Measurements from ENCODE around the gene ESPN.

The ESPN gene

DNA sequence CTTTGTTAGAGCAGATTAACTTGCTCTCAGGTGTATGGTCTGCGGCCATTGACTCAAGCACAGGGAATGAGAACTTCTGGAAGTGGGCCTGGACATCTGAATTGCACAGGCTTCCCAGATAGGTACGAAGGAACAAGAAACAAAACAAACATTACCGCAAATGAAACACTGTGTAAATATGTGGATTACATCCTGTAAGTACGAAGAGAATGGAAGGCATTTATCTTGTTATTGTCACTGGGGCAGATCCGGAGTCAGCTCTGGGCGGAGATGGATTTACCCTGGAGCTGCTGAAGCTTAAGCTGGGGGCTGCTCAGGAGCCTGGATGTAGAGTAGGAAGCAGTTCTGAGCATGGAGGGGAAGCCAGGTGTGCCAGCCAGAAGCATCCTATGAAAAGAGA, 11.7 kb upstream of the ESPN start:
- no peaks in the 10 kb centered on the region for H3K9me3 ChIP-seq (replicated peaks; ENCODE audit: low read length)
- H3K4me1 ChIP-seq (ENCODE audit: control insufficient read depth, insufficient read depth, low read length), result peaks cover 6% of the 10 kb centered on the region
- H3K27me3 ChIP-seq (ENCODE audit: control insufficient read depth, insufficient read depth, low read length), result peaks cover 58% of the 10 kb centered on the region
- H3K4me2 ChIP-seq (ENCODE audit: low read length), result no peak overlapping the region
- no peak overlapping the region for H3K4me3 ChIP-seq (ENCODE audit: low read length)
- H3K36me3 ChIP-seq (ENCODE audit: insufficient read depth, low read length), result no peaks in the 10 kb centered on the region
- H3K9ac ChIP-seq (ENCODE audit: low read depth, low read length), result no peak overlapping the region

GRCh38 chr1:6414443-6414844, 10.1 kb upstream of the ESPN start:
- H3K4me2 ChIP-seq (ENCODE audit: low read length), result peak overlapping the region; percentile 77
- H3K9me3 ChIP-seq (replicated peaks; ENCODE audit: low read length), result no peaks in the 10 kb centered on the region
- H3K4me1 ChIP-seq (ENCODE audit: control insufficient read depth, insufficient read depth, low read length), result peaks cover 6% of the 10 kb centered on the region
- H3K27me3 ChIP-seq (ENCODE audit: control insufficient read depth, insufficient read depth, low read length), result peaks cover 73% of the 10 kb centered on the region
- H3K4me3 ChIP-seq (ENCODE audit: low read length), result peak overlapping the region; percentile 36
- no peak overlapping the region for H3K9ac ChIP-seq (ENCODE audit: low read depth, low read length)
- H3K36me3 ChIP-seq (ENCODE audit: insufficient read depth, low read length), result no peaks in the 10 kb centered on the region

DNA sequence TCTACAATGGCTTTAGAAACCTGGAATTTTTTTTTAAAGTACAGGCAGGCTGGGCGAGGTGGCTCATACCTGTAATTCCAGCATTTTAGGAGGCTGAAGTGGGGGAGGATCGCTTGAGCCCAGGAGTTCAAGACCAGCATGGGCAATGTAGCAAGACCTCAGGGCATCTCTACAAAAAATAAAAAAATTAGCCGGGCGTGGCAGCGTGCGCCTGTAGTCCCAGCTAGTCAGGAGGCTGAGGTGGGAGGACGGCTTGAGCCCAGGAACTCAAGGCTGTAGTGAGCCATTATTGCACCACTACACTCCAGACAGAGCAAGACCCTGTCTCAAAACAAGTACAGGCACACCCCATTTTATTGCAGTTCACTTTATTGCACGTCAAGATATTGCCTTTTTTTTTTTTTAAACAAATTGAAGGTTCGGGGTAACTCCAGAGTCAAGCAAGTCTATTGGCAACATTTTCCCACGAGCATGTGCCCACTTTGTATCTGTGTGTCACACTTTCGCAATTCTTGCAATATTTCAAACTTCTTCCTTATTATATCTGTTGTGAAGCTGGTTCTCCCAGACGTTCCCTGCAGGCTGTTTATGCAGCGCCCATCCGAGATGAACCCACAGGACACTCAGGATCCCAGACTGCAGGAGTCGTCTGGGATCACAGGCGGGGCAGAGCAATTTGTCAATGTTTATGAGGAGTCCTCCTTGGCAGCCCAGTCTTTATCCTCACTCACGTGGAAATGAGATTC, 9.5 kb upstream of the ESPN start:
- no peaks in the 10 kb centered on the region for H3K36me3 ChIP-seq (ENCODE audit: insufficient read depth, low read length)
- peaks cover 78% of the 10 kb centered on the region for H3K27me3 ChIP-seq (ENCODE audit: control insufficient read depth, insufficient read depth, low read length)
- H3K4me3 ChIP-seq (ENCODE audit: low read length), result peak overlapping the region; percentile 36
- H3K4me1 ChIP-seq (ENCODE audit: control insufficient read depth, insufficient read depth, low read length), result peaks cover 8% of the 10 kb centered on the region
- H3K4me2 ChIP-seq (ENCODE audit: low read length), result peak overlapping the region; percentile 77
- no peaks in the 10 kb centered on the region for H3K9me3 ChIP-seq (replicated peaks; ENCODE audit: low read length)
- no peak overlapping the region for H3K9ac ChIP-seq (ENCODE audit: low read depth, low read length)

DNA sequence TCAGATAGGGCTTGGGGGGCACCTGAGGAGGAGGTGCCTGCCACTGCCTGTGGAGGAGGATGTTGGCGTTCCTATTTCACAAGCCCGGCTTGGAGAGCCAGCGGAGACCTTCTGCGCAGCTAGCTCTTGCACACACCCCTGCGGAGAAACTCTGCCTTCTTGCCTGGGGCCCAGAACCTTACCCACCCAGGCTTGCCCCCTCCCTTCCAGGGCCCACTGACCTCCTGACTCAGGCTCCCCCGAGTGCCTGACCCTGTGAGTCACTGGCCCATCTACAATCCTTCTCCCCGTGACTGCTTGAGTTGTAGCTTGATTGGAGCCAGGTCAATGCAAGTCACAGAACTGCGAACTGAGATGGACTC, 8.3 kb upstream of the ESPN start:
- Histone ChIP-seq H3K27me3 (ENCODE audit: control insufficient read depth, insufficient read depth, low read length) (peaks cover 81% of the 10 kb centered on the region), H3K4me1 (ENCODE audit: control insufficient read depth, insufficient read depth, low read length) (peaks cover 15% of the 10 kb centered on the region), H3K4me2 (ENCODE audit: low read length) (no peak overlapping the region), H3K36me3 (ENCODE audit: insufficient read depth, low read length) (no peaks in the 10 kb centered on the region), H3K4me3 (ENCODE audit: low read length) (no peak overlapping the region), H3K9ac (ENCODE audit: low read depth, low read length) (no peak overlapping the region), H3K9me3 (replicated peaks; ENCODE audit: low read length) (no peaks in the 10 kb centered on the region)

- H3K9ac ChIP-seq (ENCODE audit: low read depth, low read length), result no peak overlapping the region
- peaks cover 15% of the 10 kb centered on the region for H3K4me1 ChIP-seq (ENCODE audit: control insufficient read depth, insufficient read depth, low read length)
- peaks cover 83% of the 10 kb centered on the region for H3K27me3 ChIP-seq (ENCODE audit: control insufficient read depth, insufficient read depth, low read length)
These were observed 7.7 kb upstream of the ESPN start for GRCh38 chr1:6416906-6417305.

GRCh38 chr1:6417961-6418667, 6.5 kb upstream of the ESPN start:
- Histone ChIP-seq H3K36me3 (ENCODE audit: insufficient read depth, low read length) (no peaks in the 10 kb centered on the region), H3K4me1 (ENCODE audit: control insufficient read depth, insufficient read depth, low read length) (peaks cover 22% of the 10 kb centered on the region), H3K4me2 (ENCODE audit: low read length) (no peak overlapping the region), H3K27me3 (ENCODE audit: control insufficient read depth, insufficient read depth, low read length) (peaks cover 77% of the 10 kb centered on the region), H3K9me3 (replicated peaks; ENCODE audit: low read length) (no peaks in the 10 kb centered on the region), H3K4me3 (ENCODE audit: low read length) (no peak overlapping the region), H3K9ac (ENCODE audit: low read depth, low read length) (no peak overlapping the region)

More at GRCh38 chr1:6416906-6417305, 7.7 kb upstream of the ESPN start:
- no peak overlapping the region for H3K4me3 ChIP-seq (ENCODE audit: low read length)
- no peaks in the 10 kb centered on the region for H3K9me3 ChIP-seq (replicated peaks; ENCODE audit: low read length)
- H3K4me2 ChIP-seq (ENCODE audit: low read length), result no peak overlapping the region
- no peaks in the 10 kb centered on the region for H3K36me3 ChIP-seq (ENCODE audit: insufficient read depth, low read length)

- Histone ChIP-seq H3K36me3 (ENCODE audit: insufficient read depth, low read length) (no peaks in the 10 kb centered on the region), H3K27me3 (ENCODE audit: control insufficient read depth, insufficient read depth, low read length) (peaks cover 82% of the 10 kb centered on the region), H3K9me3 (replicated peaks; ENCODE audit: low read length) (no peaks in the 10 kb centered on the region), H3K9ac (ENCODE audit: low read depth, low read length) (no peak overlapping the region), H3K4me1 (ENCODE audit: control insufficient read depth, insufficient read depth, low read length) (peaks cover 29% of the 10 kb centered on the region), H3K4me3 (ENCODE audit: low read length) (no peak overlapping the region), H3K4me2 (ENCODE audit: low read length) (no peak overlapping the region)
These were observed 5.7 kb upstream of the ESPN start for GRCh38 chr1:6418668-6419396.

- Histone ChIP-seq H3K27me3 (ENCODE audit: control insufficient read depth, insufficient read depth, low read length) (peaks cover 87% of the 10 kb centered on the region), H3K36me3 (ENCODE audit: insufficient read depth, low read length) (no peaks in the 10 kb centered on the region), H3K4me1 (ENCODE audit: control insufficient read depth, insufficient read depth, low read length) (peaks cover 30% of the 10 kb centered on the region), H3K4me2 (ENCODE audit: low read length) (peak overlapping the region; percentile 66), H3K9me3 (replicated peaks; ENCODE audit: low read length) (no peaks in the 10 kb centered on the region), H3K4me3 (ENCODE audit: low read length) (no peak overlapping the region), H3K9ac (ENCODE audit: low read depth, low read length) (no peak overlapping the region)
These were observed 5.2 kb upstream of the ESPN start for GRCh38 chr1:6419397-6419803.

- H3K9ac ChIP-seq (ENCODE audit: low read depth, low read length), result no peak within 1 kb of the TSS
- peaks cover 30% of the 10 kb centered on the region for H3K4me1 ChIP-seq (ENCODE audit: control insufficient read depth, insufficient read depth, low read length)
- no peaks in the 10 kb centered on the region for H3K36me3 ChIP-seq (ENCODE audit: insufficient read depth, low read length)
- H3K4me2 ChIP-seq (ENCODE audit: low read length), result peak within 1 kb of the TSS; percentile 66
- no peaks in the 10 kb centered on the region for H3K9me3 ChIP-seq (replicated peaks; ENCODE audit: low read length)
- H3K27me3 ChIP-seq (ENCODE audit: control insufficient read depth, insufficient read depth, low read length), result peaks cover 86% of the 10 kb centered on the region
- peak within 1 kb of the TSS; percentile 39 for H3K4me3 ChIP-seq (ENCODE audit: low read length)
These were observed 4.6 kb upstream of the ESPN start, which contains the start of gene HES2 for GRCh38 chr1:6419804-6420453. HES2 (minus strand) TSS chr1:6419919; CDS start chr1:6419820, 99 bp downstream.

DNA sequence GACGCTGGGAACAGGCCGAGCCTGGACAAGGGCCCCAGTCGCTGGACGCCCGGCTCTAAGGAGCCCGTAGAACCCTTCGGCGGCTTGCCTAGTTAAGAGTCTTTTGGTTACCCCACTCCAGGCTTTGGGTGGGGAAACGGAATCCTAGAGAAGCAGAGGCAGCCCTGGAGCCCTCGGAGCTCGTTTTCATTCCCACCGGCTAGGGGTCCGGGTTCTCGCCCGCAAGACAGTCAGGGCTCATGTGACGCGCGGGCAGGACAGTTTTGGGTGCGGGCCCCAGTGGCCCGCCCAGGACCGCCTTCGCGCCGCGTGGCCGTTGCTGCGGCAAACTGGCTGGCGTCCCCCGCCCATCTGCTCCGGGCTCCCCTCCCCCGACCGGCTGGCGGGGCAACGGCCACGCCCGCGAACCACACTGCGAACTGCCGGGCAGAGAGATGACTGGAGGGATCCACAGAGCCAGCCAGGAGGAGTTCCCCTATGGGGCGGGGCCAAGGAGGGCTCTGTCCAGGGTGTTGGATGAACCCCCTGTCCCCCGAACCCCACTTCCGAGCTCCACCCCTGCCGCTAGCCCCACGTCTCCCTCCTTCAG, 4.0 kb upstream of the ESPN start:
- H3K4me2 ChIP-seq (ENCODE audit: low read length), result peak overlapping the region; percentile 66
- H3K27me3 ChIP-seq (ENCODE audit: control insufficient read depth, insufficient read depth, low read length), result peaks cover 86% of the 10 kb centered on the region
- no peaks in the 10 kb centered on the region for H3K9me3 ChIP-seq (replicated peaks; ENCODE audit: low read length)
- no peaks in the 10 kb centered on the region for H3K36me3 ChIP-seq (ENCODE audit: insufficient read depth, low read length)
- no peak overlapping the region for H3K9ac ChIP-seq (ENCODE audit: low read depth, low read length)
- peaks cover 33% of the 10 kb centered on the region for H3K4me1 ChIP-seq (ENCODE audit: control insufficient read depth, insufficient read depth, low read length)
- peak overlapping the region; percentile 39 for H3K4me3 ChIP-seq (ENCODE audit: low read length)

- Histone ChIP-seq H3K9me3 (replicated peaks; ENCODE audit: low read length) (no peaks in the 10 kb centered on the region), H3K9ac (ENCODE audit: low read depth, low read length) (no peak overlapping the region), H3K27me3 (ENCODE audit: control insufficient read depth, insufficient read depth, low read length) (peaks cover 86% of the 10 kb centered on the region), H3K4me3 (ENCODE audit: low read length) (no peak overlapping the region), H3K4me2 (ENCODE audit: low read length) (no peak overlapping the region), H3K4me1 (ENCODE audit: control insufficient read depth, insufficient read depth, low read length) (peaks cover 33% of the 10 kb centered on the region), H3K36me3 (ENCODE audit: insufficient read depth, low read length) (no peaks in the 10 kb centered on the region)
These were observed 3.3 kb upstream of the ESPN start for GRCh38 chr1:6421266-6421665.

Measured in skeletal muscle satellite cell (primary cell).